ENCODE data around the gene CDNF. TPM values are rescaled to one million over a fixed set of nuclear protein-coding genes. Genes with fewer than 3 reads are reported as not detected.

Gene CDNF
- total RNA-seq, 1 experiment from 2014 or later = 0.34 TPM

DNA sequence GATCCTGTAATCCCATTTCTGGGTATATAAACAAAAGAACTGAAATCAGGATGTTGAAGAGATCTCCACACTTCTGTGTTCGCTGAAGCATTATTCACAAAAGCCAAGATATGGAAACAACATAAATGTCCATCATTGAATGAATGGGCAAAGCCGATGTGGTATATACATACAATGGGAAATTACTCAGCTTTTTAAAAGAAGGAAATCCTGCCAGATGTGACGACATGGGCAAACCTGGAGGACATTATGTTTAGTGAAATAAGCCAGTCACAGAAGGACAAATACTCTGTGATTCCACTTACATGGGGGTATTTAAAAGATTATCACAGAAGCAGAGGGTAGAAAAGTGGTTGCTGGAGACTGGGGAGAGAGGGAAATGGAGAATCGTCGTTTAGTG is 39.2 kb downstream of the CDNF start:
- Histone ChIP-seq H3K4me3 (ENCODE audit: low read depth, low read length, poor library complexity, severe bottlenecking) (no peak overlapping the region), H3K36me3 (ENCODE audit: insufficient read depth, low read length, poor library complexity, severe bottlenecking) (no peaks in the 10 kb centered on the region), H3K27ac (ENCODE audit: low read depth, low read length, poor library complexity, severe bottlenecking) (no peak overlapping the region), H3K4me1 (ENCODE audit: insufficient read depth, low read length, poor library complexity, severe bottlenecking) (no peaks in the 10 kb centered on the region), H3K27me3 (replicated peaks; ENCODE audit: insufficient read depth, low read depth, low read length, poor library complexity) (peaks cover 32% of the 10 kb centered on the region), H3K9me3 (ENCODE audit: low read depth, low read length, poor library complexity, severe bottlenecking) (no peaks in the 10 kb centered on the region)
- intact Hi-C loops (cut with micrococcal nuclease; ENCODE audit: unreplicated experiment) = no loop called here
- DNase-seq (ENCODE audit: low spot score) = no peak
- POLR2A ChIA-PET (ENCODE audit: low non-redundant PET) = no interaction called here
- TF ChIP-seq EZH2 (IDR thresholded peaks at IDR 0.05; ENCODE audit: borderline replicate concordance, low read depth, low read length, poor library complexity, severe bottlenecking) = no peak
- TF ChIP-seq, protein P1, sequence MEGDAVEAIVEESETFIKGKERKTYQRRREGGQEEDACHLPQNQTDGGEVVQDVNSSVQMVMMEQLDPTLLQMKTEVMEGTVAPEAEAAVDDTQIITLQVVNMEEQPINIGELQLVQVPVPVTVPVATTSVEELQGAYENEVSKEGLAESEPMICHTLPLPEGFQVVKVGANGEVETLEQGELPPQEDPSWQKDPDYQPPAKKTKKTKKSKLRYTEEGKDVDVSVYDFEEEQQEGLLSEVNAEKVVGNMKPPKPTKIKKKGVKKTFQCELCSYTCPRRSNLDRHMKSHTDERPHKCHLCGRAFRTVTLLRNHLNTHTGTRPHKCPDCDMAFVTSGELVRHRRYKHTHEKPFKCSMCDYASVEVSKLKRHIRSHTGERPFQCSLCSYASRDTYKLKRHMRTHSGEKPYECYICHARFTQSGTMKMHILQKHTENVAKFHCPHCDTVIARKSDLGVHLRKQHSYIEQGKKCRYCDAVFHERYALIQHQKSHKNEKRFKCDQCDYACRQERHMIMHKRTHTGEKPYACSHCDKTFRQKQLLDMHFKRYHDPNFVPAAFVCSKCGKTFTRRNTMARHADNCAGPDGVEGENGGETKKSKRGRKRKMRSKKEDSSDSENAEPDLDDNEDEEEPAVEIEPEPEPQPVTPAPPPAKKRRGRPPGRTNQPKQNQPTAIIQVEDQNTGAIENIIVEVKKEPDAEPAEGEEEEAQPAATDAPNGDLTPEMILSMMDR (conservative IDR thresholded peaks at IDR 0.05; ENCODE audit: low read depth, low read length) = no peak
- CTCF ChIA-PET = no interaction called here
- no TSS peak for BruUV-seq (replicated peaks)

DNA sequence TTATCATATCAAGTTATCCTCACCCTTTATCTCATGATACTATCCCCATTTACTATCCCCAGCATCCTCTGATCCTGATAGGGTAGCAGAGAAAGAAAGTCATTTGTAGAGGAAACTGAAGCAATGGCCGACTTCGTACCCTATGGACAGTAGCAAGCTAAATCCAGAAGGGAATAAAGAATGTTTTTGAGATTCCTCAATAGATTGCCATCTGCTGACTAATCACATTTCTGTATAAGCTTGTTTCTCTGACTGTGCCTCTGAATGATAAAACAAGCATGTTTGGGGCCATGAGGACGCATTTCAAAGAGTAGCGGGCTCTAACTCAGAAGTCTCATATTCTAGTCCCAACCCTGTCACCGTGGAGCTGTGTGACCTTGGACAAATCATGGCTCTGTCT is 49.9 kb downstream of the CDNF start:
- CTCF ChIA-PET = no interaction called here
- no peaks in the 10 kb centered on the region for H3K9me3 ChIP-seq (ENCODE audit: low read depth, low read length, poor library complexity, severe bottlenecking)

DNA sequence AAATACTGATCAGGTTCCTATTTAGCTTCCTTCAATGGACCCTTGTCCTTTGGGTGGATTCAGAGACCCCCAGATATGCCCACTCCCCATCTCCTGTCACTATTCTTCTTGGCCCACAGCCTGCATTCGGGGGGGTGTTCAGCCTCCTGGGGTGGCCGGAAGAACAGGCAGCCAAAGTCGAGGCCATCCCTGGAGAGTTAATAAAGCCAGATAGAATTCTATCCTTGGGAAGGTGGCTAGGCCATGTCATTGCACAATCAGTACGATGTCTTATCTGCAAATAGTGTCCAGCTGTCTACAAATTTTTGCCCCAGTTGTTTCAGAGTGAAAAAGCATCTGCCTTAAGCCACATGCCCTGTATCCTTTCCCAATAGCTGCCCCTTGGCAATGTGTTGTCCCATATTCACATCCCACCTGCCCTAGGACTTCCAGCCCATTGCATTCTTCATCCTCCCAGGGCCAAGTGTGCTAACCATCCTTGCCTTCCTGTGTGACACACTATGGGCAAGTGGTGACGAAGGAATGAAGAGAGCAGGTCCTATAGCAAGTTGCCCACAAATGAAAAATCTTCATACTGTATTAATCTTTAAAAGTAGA is 53.3 kb downstream of the CDNF start:
- POLR2A ChIA-PET (ENCODE audit: low non-redundant PET) = no interaction called here
- CTCF ChIA-PET = interaction anchor here (0.7 kb wide), 1 partner anchor 518 kb away, joined by 6 read pairs; no protein-coding TSS in a partner anchor

More for the DNA sequence above, 49.9 kb downstream of the CDNF start:
- H3K36me3 ChIP-seq (ENCODE audit: insufficient read depth, low read length, poor library complexity, severe bottlenecking) = no peaks in the 10 kb centered on the region
- no peaks in the 10 kb centered on the region for H3K27me3 ChIP-seq (replicated peaks; ENCODE audit: insufficient read depth, low read depth, low read length, poor library complexity)
- TF ChIP-seq EZH2 (IDR thresholded peaks at IDR 0.05; ENCODE audit: borderline replicate concordance, low read depth, low read length, poor library complexity, severe bottlenecking) = no peak
- TF ChIP-seq, protein P1 (conservative IDR thresholded peaks at IDR 0.05; ENCODE audit: low read depth, low read length) = no peak
- no peak overlapping the region for H3K4me3 ChIP-seq (ENCODE audit: low read depth, low read length, poor library complexity, severe bottlenecking)
- no TSS peak for BruUV-seq (replicated peaks)
- POLR2A ChIA-PET (ENCODE audit: low non-redundant PET) = no interaction called here
- no peak overlapping the region for H3K27ac ChIP-seq (ENCODE audit: low read depth, low read length, poor library complexity, severe bottlenecking)
- H3K4me1 ChIP-seq (ENCODE audit: insufficient read depth, low read length, poor library complexity, severe bottlenecking) = no peaks in the 10 kb centered on the region
- intact Hi-C loops (cut with micrococcal nuclease; ENCODE audit: unreplicated experiment) = no loop called here
- DNase-seq (ENCODE audit: low spot score) = no peak

More for the DNA sequence above, 53.3 kb downstream of the CDNF start:
- no peak for TF ChIP-seq EZH2 (IDR thresholded peaks at IDR 0.05; ENCODE audit: borderline replicate concordance, low read depth, low read length, poor library complexity, severe bottlenecking)
- TF ChIP-seq, protein P1 (conservative IDR thresholded peaks at IDR 0.05; ENCODE audit: low read depth, low read length) = no peak
- BruUV-seq (replicated peaks) = no TSS peak
- intact Hi-C loops (cut with micrococcal nuclease; ENCODE audit: unreplicated experiment) = no loop called here
- H3K27ac ChIP-seq (ENCODE audit: low read depth, low read length, poor library complexity, severe bottlenecking) = no peak overlapping the region
- H3K9me3 ChIP-seq (ENCODE audit: low read depth, low read length, poor library complexity, severe bottlenecking) = no peaks in the 10 kb centered on the region
- H3K4me3 ChIP-seq (ENCODE audit: low read depth, low read length, poor library complexity, severe bottlenecking) = no peak overlapping the region
- H3K27me3 ChIP-seq (replicated peaks; ENCODE audit: insufficient read depth, low read depth, low read length, poor library complexity) = no peaks in the 10 kb centered on the region
- H3K4me1 ChIP-seq (ENCODE audit: insufficient read depth, low read length, poor library complexity, severe bottlenecking) = no peaks in the 10 kb centered on the region
- no peak for DNase-seq (ENCODE audit: low spot score)
- no peaks in the 10 kb centered on the region for H3K36me3 ChIP-seq (ENCODE audit: insufficient read depth, low read length, poor library complexity, severe bottlenecking)

All from A673 (cell line).